NCI-H2107 treated with DMSO at 0.1 percent for 48 hours (cell line): ENCODE measurements around the gene NPFFR1.
A peak's percentile ranks its signal among the peaks of the same experiment; 100 is the strongest.

Experiments used
- DNase-seq: peaks from one replicate; lab custom pipeline; 2025; ENCODE audit not compliant: unreplicated experiment; lab: John Stamatoyannopoulos, UW

NPFFR1 gene

DNA sequence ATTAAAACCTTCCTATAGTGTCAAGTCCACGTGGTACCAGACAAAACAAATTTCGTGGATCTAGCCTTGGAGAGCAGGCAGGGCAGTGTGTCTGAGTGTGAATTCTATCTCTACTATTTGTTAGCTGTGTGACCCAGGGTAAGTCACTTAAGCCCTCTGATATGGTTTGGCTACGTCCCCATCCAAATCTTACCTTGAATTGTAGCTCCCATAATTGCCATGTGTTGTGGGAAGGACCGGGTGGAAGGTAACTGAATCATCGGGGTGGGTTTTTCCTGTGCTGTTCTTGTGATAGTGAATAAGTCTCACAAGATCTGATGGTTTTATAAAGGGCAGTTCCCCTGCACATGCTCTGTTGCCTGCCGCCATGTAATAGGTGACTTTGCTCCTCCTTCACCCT lies 2.8 kb upstream of the NPFFR1 start:
- DNase-seq: no peak

GRCh38 chr10:70285476-70285831 lies 1.6 kb upstream of the NPFFR1 start:
- no peak for DNase-seq

DNA sequence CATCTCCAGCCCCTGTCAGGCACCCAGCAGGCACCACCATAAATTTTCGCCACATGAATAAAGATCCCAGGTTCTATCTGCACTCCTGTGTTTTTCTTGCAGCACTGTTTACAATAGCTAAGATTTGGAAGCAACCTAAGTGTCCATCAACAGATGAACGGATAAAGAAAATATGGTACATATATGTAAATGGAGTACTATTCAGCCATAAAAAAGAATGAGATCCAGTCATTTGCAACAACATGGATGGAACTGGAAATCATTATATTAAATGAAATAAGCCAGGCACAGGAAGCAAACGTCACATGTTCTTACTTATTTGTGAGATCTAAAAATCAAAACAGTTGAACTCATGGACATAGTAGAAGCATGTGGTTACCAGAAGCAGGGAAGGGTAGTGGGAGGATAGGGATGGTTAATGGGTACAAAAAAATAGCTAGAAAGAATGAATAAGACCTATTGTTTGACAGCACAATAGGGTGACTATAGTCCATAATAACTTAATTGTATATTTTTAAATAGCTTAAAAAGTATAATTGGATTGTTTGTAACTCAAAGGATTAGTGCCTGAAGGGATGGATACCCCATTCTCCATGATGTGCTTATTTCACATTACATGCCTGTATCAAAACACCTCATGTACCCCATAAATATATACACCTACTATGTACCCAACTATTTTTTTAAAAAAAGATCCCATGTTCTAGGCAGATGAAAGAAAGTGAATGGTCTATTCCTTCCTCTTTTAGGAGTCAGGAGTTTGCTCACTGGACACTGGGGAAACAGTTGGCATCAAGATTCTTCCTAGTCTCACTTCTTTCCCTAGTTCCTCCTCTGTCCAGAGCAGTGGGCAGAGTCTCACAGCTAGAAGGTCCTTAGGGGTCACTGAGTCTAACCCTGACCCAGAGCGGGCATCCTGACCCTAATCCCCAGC lies 1.0 kb upstream of the NPFFR1 start:
- no peak for DNase-seq

- no peak for DNase-seq
These were observed 746 bp downstream of the NPFFR1 start for GRCh38 chr10:70283071-70283444.

DNA sequence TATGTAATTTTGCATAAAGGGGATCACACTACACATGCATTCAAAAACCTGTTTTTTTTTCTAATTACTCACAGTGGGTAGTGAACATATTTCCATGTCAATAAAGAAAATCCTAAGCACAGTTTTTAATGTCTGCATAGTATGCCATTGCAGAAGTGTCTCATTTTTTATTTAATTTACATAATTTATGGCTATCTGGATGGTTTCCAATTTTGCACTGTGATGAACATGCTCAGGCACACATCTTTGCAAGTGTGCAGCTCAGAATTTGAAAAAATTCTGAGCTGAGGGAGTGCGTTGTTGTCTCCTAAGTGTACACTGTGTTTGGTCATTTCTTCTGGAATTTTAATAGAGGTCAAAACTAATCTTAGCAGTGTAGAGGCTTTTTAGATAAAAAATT lies 2.2 kb downstream of the NPFFR1 start:
- DNase-seq: no peak

GRCh38 chr10:70280099-70280498 lies 3.7 kb downstream of the NPFFR1 start:
- no peak for DNase-seq

DNA sequence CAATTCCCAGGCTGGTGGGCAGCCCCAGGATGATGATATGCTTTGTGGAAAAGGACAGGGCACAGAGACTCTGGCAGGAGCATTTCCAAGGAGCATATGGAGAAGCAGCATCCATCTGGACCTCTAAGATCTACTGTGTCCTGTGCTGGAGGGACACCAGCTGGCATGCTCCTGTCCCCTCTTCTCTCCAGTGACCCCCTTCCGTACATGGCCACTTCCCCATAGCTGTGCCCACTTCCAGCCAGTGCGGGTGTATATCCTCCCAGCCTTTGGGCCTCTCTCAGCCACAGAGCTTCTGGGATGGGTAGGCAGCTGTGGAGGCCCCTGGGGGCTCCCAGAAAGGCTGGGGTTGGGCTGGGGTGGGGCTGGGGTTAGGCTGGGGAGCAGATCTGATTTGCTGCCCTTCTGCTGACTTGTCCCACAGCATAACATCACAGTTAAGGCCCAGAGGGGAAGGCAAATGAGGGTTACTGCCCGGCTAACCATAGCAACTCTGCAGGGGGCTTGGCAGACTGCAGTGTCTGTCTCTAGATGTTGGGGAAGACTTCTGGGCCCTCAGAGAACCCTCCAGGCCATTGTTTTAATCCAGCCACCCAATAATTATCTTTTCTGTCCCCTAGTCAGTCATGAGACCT lies 6.3 kb downstream of the NPFFR1 start:
- no peak for DNase-seq

DNA sequence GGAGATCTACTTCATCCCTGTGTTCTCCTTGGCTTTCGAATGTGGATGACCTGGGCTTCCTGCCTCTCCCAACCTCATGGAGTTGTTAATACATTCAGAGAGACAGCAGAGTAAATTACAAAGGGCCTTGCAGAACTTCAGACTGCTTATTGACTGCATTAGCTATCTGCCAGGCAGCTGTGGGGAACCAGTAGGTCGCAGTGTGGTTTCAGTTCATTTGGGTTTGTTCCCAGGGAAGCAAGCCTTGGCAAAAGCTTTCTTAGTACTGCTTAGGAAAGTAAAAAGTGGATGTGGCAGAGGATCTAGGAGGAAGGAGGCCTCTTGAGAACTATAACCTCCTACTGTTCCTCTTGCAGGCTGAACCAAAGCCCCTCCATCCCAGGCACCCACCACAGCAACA lies 9.2 kb downstream of the NPFFR1 start:
- no peak for DNase-seq

DNA sequence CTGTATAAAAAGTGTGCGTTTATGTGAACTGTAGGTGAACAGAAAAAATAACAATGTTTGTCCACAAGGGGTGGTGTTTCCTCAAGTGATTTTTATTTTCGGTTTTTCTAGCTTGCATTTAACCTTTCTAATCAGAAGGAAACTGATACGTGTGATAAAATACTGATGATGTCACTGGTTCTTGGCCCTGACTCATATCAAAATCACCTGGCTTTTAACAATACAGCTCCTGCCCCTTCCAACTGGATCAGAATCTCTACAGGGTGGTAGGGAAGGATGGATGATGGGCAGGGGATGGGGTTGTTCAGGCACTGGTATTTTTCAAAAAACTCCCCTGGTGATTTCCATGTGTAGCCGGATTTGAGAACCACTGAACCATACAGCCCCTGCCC lies 10.9 kb downstream of the NPFFR1 start:
- DNase-seq: peak; percentile 19

GRCh38 chr10:70271996-70272924 lies 11.5 kb downstream of the NPFFR1 start:
- DNase-seq: no peak

DNA sequence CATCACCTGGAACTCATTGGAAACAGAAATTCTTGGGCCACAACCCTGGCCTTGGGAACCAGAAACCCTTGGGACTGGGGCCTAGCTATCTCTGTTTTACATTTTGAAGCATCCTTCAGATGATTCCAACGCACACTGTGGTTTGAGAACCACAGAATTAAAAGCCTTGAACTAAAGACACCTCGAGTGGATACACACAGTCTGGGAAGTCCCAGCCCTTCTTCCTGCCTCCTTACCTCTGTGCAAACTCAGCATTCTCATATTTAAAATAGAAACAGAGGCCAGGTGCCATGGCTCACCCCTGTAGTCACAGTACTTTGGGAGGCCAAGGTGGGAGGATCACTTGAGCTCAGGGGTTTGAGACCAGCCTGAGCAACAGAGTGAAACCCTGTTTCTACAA lies 12.9 kb downstream of the NPFFR1 start:
- no peak for DNase-seq

DNA sequence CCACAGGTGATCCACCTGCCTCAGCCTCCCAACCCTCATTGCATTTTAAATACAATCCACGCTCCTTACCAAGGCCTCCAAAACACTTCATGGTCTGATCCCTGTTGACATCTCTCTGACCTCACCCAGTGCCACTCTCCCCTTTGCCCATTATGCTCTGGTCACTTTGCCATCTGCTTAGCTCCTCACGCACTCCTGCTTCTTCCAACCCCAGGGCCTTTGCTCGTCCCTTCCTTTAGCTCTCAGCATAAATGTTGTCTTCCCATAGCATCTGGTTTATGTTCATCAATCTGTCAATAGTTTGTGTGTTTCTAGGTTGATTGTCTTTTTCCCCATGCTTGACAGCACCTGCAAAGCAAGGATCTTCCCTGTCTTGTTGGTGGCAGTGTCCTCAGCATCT lies 14.1 kb downstream of the NPFFR1 start:
- DNase-seq: no peak

- no peak for DNase-seq
These were observed 15.4 kb downstream of the NPFFR1 start for GRCh38 chr10:70268376-70268775.

GRCh38 chr10:70267161-70267933 lies 16.5 kb downstream of the NPFFR1 start:
- no peak for DNase-seq

DNA sequence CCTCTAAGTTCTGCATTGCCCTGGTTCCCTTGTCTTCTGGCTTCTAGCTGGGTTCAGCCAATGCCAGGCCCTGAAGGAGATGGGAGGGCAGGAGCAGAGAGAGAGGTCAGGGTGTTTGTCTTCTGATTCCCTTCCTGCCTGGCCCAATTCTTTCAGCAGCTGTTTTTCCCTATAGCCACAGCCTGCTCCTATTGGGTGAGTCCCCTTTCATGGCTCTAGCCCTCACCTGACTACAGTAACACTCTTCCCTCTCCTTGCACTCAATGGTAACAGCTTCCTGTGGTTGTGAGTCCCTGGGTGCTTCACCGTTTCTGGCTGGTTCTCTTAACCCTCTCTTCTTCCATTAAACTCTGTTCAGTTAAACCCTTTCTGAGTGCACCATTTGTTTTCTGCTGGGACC lies 17.1 kb downstream of the NPFFR1 start:
- DNase-seq: no peak

- DNase-seq: no peak
These were observed 17.7 kb downstream of the NPFFR1 start for GRCh38 chr10:70266056-70266455.

- peak; percentile 36 for DNase-seq
These were observed 18.6 kb downstream of the NPFFR1 start for GRCh38 chr10:70265032-70265689.

GRCh38 chr10:70260734-70261133 lies 23.1 kb downstream of the NPFFR1 start:
- DNase-seq: no peak

DNA sequence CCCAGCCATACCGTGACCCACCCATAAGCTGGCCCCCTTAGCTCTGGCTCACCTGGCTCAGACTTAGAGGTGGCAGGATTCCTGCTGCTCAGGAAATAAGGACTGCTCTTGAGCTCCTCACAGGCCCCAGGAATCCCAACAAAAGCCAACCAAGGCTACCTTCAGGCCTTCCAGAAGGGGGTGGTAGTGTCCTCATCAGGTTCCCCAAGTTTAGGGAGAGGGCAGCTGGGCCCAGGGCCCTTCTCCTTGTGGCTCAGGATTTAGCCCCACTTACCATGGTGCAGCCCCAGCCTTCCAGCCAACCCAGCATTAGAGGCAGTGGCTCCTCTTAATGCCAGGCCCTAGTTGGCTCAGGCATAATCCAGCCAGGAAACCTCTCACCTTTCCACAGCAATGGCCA lies 23.5 kb downstream of the NPFFR1 start:
- no peak for DNase-seq

DNA sequence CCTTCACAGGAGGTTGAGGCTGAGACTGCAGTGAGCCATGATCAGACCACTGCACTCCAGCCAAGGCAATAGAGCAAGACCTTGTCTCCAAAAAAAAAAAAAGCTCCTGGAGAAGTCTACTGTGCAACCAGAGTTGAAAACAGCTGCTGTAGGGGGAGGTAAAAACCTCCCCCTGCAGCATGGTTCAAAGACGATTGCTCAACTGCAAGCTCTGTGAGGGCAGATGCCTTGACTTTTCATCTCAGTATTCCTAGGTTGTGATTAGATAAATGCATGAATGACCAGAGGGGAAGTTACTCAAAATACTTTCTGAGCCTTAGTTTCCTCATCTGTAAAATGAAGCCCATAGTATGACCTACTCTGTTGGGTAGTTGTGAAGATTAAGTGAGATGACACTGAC lies 25.6 kb downstream of the NPFFR1 start:
- DNase-seq: no peak
